GM10847 (cell line): ENCODE data around the gene ANTKMT.

Experiments
- POLR2A ChIP-seq: IDR thresholded peaks from 2 replicates; pipeline ENCODE4 v1.6.1; 2011; ENCODE audit not compliant: insufficient read length; ENCODE audit errors: extremely low read depth

ANTKMT gene

GRCh38 chr16:678858-679813, 41.8 kb upstream of the ANTKMT start:
- no peak for TF ChIP-seq POLR2A

DNA sequence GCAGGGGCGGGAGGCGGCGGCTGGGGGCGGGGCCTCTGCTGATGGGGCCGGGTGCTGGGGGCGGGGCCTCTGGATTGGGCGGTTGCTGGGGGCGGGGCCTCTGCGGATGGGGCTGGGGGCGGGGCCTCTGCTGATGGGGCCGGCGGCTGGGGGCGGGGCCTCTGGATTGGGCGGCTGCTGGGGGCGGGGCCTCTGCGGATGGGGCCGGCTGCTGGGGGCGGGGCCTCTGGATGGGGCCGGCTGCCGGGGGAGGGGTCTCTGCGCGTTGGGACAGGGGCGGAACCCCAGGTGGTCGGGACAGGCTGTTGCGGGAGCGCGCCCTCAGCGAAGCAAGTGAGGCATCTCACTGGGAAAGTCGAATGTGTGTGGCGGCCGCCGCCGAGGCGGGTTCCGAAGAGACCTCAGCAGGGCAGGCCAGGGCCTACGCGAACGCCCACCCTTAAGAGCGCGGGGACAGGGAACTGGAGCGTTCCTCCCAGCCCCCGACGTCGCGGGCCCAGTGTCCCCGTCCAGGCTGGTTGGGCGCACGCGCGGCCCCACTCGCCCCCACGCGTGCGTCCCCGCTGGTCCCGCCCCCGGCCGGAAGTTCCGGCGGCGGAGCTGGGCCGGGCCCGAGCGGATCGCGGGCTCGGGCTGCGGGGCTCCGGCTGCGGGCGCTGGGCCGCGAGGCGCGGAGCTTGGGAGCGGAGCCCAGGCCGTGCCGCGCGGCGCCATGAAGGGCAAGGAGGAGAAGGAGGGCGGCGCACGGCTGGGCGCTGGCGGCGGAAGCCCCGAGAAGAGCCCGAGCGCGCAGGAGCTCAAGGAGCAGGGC, 40.9 kb upstream of the ANTKMT start, which contains the start of gene STUB1:
Gene STUB1 (plus strand): TSS at position 597 of the 811 bp plus-strand sequence. CDS start 116 bp downstream, at position 713.
- peak; percentile 87 for TF ChIP-seq POLR2A

DNA sequence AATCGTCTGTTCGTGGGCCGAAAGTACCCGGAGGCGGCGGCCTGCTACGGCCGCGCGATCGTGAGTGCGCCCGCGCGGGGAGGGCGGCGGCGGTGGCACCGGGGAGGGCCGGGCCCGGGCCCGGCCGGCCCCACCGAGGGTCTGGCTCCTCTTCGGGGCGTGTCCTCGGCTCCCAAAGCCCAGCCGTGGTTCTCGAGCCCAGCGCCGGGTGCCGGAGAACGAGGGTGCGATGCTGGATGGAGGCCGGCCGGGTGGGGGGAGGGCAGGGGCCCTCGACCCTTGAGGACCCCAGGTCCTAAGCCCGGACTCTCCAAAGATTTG, 40.4 kb upstream of the ANTKMT start:
- no peak for TF ChIP-seq POLR2A

- no peak for TF ChIP-seq POLR2A
Observed at GRCh38 chr16:680967-681745, 39.8 kb upstream of the ANTKMT start.

DNA sequence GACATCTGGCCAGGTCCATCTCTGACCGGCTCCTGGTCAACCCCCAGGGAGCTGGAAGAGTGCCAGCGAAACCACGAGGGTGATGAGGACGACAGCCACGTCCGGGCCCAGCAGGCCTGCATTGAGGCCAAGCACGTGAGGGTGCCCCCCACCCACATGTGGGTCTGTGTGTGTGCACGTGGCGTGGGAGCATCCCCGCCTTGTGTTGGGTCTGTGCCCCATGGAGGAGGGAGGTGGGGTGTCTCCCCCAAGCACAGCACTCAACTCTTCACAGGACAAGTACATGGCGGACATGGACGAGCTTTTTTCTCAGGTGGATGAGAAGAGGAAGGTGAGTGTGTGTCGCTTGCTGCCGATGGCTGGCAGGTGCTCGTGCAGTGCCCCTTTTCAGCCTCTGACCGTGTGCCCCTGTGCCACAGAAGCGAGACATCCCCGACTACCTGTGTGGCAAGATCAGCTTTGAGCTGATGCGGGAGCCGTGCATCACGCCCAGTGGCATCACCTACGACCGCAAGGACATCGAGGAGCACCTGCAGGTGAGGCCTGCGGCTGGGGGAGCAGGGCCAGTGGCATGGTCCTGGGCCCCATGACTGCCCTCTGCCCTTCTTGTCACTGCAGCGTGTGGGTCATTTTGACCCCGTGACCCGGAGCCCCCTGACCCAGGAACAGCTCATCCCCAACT, 39.1 kb upstream of the ANTKMT start:
- no peak for TF ChIP-seq POLR2A

DNA sequence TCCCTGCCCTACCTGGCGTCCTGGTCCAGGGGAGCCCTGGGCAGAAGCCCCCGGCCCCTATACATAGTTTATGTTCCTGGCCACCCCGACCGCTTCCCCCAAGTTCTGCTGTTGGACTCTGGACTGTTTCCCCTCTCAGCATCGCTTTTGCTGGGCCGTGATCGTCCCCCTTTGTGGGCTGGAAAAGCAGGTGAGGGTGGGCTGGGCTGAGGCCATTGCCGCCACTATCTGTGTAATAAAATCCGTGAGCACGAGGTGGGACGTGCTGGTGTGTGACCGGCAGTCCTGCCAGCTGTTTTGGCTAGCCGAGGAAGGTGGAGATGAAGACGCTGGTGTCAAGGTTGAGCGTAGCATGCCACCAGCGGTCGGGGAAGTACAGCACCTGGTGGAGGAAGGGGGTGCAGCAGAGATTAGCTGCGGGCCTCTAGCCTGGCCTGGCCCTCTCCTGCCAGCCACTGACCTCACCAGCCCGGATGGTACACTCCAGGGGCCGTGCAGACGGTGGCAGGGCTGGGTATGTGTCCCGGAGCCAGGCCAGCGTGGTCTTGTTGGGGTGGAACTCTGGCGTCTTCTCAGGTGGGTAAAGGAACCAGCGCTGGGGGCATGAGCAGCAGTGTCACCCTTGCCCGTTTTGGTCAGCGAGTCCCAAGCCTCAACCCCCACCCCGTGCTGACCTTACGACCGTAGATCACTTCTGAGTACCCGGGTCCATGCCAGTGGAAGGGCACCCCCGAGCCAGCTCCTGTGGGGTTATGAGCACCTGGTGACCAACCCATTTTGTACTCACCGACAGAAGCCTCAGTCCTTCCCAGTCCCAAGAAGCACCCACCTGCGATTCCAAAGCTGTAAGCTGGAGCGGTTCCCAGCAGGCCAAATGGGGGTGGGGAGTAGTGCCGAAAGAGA, 38.2 kb upstream of the ANTKMT start:
- TF ChIP-seq POLR2A, result no peak

- no peak for TF ChIP-seq POLR2A
Observed at GRCh38 chr16:683396-684070, 37.4 kb upstream of the ANTKMT start.

- TF ChIP-seq POLR2A, result peak; percentile 90
Observed at GRCh38 chr16:684071-684794, 36.7 kb upstream of the ANTKMT start, which contains the start of gene JMJD8. Gene JMJD8, minus strand, starts transcription at chr16:684334. Its CDS starts 15 bp downstream, at chr16:684319.

GRCh38 chr16:684961-685696, 35.8 kb upstream of the ANTKMT start:
- TF ChIP-seq POLR2A, result no peak

DNA sequence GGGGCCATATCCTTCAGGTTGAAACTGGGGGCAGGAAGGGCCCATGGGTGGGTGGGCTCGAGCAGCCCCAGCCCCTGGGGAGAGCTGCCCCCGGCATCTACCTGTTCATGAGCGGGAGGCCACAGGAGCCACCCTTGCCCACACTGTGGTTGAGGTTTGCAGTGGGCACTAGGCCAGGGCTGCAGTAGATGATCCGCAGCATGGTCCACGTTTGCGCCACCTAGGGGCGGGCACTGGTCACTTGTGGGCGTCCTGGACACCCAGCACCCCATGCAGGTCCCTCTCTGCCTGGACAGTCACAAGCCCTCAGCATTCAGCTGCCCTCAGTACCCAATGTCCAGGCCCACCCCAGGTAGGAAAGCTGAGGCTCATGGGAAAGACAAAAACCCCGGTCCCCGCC, 35.0 kb upstream of the ANTKMT start:
- no peak for TF ChIP-seq POLR2A

GRCh38 chr16:686459-687260, 34.3 kb upstream of the ANTKMT start:
- no peak for TF ChIP-seq POLR2A
